ENCODE results near the gene YWHAH. TPM values are rescaled to one million over a fixed set of nuclear protein-coding genes. Genes with fewer than 3 reads are reported as not detected.

The YWHAH gene
- total RNA-seq, 1 experiment from 2014 or later: 64.2 TPM

DNA sequence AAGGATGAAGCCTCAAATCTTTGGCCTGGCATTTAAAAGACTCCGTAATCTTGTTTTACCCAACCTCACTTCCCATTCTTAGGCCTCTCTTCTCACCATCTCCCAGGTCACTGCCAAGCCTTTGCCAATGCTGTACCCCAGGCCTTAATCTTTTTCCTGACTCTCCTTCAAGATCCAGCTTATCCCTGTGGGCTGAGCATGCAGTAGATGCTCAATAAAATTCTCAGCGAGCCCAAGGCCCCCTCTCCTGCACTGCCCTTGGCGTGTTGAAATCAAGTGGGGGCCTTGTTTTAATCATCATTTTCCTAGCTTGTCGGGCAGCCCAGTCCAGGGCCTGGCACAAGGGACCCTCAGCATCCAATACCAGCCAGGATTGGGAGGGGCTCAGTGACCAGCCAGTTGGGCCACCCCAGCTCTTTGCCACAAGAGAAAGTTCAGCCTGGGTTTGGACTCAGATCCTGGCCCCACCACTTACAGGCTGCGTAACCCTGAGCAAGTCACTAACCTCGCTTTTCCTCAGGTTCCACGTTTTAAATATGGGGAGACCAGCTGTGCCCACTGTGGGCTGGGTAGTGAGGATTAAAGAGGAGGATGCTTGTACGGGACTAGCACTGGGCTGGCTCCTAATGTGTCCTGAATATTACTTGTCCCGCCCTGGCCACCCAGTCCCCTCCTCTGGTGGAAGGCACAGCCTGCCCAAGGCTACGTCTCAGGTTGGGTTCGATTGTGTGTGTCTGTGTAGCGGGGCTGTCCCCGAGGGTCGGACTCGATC, 943 bp upstream of the YWHAH start:
- Mint-ChIP-seq H3K27me3 (ENCODE audit: insufficient read depth, unreplicated experiment) (no peaks in the 10 kb centered on the region), H3K27ac (ENCODE audit: low read depth, unreplicated experiment) (peak overlapping the region; percentile 55), H3K4me3 (ENCODE audit: unreplicated experiment) (no peak overlapping the region), H3K9me3 (ENCODE audit: unreplicated experiment) (no peaks in the 10 kb centered on the region), H3K4me1 (ENCODE audit: insufficient read depth, unreplicated experiment) (peaks cover 6% of the 10 kb centered on the region), H3K36me3 (ENCODE audit: insufficient read depth, unreplicated experiment) (peaks cover 6% of the 10 kb centered on the region)
- ChIA-PET CTCF (interaction anchor here (1.3 kb wide), 1 partner anchor 25 kb away, joined by 3 read pairs; no protein-coding TSS in a partner anchor), POLR2A (interaction anchor here (0.6 to 2.0 kb wide), 5 partner anchors 10 to 313 kb away, joined by 3 to 7 read pairs (median 3); no protein-coding TSS in a partner anchor)
- intact Hi-C loops (cut with micrococcal nuclease): no loop called here
- BruUV-seq (replicated peaks): TSS peak; percentile 84
- TF ChIP-seq, protein P1, sequence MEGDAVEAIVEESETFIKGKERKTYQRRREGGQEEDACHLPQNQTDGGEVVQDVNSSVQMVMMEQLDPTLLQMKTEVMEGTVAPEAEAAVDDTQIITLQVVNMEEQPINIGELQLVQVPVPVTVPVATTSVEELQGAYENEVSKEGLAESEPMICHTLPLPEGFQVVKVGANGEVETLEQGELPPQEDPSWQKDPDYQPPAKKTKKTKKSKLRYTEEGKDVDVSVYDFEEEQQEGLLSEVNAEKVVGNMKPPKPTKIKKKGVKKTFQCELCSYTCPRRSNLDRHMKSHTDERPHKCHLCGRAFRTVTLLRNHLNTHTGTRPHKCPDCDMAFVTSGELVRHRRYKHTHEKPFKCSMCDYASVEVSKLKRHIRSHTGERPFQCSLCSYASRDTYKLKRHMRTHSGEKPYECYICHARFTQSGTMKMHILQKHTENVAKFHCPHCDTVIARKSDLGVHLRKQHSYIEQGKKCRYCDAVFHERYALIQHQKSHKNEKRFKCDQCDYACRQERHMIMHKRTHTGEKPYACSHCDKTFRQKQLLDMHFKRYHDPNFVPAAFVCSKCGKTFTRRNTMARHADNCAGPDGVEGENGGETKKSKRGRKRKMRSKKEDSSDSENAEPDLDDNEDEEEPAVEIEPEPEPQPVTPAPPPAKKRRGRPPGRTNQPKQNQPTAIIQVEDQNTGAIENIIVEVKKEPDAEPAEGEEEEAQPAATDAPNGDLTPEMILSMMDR (IDR thresholded peaks at IDR 0.05; ENCODE audit: unreplicated experiment): no peak
- DNase-seq (ENCODE audit: unreplicated experiment): no peak

DNA sequence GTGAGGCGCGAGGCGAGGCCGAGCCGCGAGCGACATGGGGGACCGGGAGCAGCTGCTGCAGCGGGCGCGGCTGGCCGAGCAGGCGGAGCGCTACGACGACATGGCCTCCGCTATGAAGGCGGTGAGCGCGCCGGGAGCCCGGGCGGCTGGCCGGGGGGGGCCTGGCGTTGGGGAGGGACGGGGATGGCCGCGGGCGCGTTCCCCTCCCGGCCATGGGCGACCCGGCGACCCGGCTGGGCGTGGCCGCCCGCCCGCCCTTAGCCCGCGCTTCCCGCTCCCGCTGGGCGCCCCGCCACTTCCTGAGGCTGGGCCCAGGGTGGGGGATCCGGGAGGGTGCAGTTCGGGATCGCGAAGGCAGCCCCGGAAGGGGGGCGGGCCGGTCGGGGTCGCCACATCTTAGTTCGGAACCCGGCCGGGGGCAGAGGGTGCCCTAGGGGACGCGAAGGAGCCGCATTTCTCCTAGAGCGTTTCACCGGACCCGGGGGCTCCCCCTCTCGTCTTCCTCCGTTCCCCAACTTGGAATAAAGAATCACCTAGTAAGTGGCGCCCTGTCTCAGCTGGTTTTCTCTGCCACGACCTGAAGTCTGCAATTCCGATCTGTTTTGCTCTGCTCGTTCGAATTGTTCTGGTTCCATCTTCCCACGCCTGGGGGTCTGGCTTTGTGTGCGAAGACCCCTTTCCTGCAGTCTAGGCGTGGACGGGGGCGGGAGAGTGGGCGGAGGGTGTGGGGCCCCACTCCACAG, 536 bp downstream of the YWHAH start:
- H3K27ac Mint-ChIP-seq (ENCODE audit: low read depth, unreplicated experiment): no peak overlapping the region
- peaks cover 14% of the 10 kb centered on the region for H3K36me3 Mint-ChIP-seq (ENCODE audit: insufficient read depth, unreplicated experiment)
- DNase-seq (ENCODE audit: unreplicated experiment): peak; percentile 27
- no peaks in the 10 kb centered on the region for H3K9me3 Mint-ChIP-seq (ENCODE audit: unreplicated experiment)
- H3K4me1 Mint-ChIP-seq (ENCODE audit: insufficient read depth, unreplicated experiment): peaks cover 6% of the 10 kb centered on the region
- intact Hi-C loops (cut with micrococcal nuclease): no loop called here
- no peak overlapping the region for H3K4me3 Mint-ChIP-seq (ENCODE audit: unreplicated experiment)
- H3K27me3 Mint-ChIP-seq (ENCODE audit: insufficient read depth, unreplicated experiment): no peaks in the 10 kb centered on the region
- ChIA-PET CTCF (interaction anchor here (0.7 to 2.2 kb wide), 5 partner anchors 26 to 280 kb away, joined by 3 to 7 read pairs (median 4); no protein-coding TSS in a partner anchor), POLR2A (interaction anchor here (0.6 to 3.5 kb wide), 13 partner anchors 8 to 297 kb away, joined by 3 to 31 read pairs (median 4); partner anchors contain the start of genes DEPDC5 and PISD)
- TF ChIP-seq, protein P1 (IDR thresholded peaks at IDR 0.05; ENCODE audit: unreplicated experiment): no peak
- no TSS peak for BruUV-seq (replicated peaks)

DNA sequence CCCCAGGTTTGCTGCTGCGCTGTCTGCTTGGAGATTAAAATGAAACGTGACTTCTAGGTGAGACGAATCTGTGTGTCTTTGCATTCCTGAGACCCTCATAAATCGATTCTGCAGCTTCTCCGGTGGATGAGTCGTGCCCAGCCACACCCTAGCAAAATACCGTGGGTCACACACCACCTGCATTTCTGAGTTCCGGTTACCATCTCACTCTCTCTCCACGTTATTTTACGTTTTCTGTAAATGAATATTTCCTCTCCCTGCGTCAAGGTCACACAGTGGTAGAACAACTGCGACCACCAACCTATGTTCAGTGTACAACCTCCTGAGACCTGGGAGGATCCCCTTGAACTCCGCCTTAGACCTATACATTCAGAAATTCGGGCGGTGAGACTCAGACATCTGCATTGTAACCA, 1.1 kb downstream of the YWHAH start:
- no peak overlapping the region for H3K27ac Mint-ChIP-seq (ENCODE audit: low read depth, unreplicated experiment)
- CTCF ChIA-PET: interaction anchor here (0.6 to 6.1 kb wide), 8 partner anchors 25 to 384 kb away, joined by 3 to 59 read pairs (median 5); no protein-coding TSS in a partner anchor

More for the DNA sequence above, 1.1 kb downstream of the YWHAH start:
- intact Hi-C loops (cut with micrococcal nuclease): no loop called here
- peak; percentile 12 for DNase-seq (ENCODE audit: unreplicated experiment)
- BruUV-seq (replicated peaks): no TSS peak
- Mint-ChIP-seq H3K36me3 (ENCODE audit: insufficient read depth, unreplicated experiment) (peaks cover 14% of the 10 kb centered on the region), H3K4me1 (ENCODE audit: insufficient read depth, unreplicated experiment) (peaks cover 10% of the 10 kb centered on the region), H3K4me3 (ENCODE audit: unreplicated experiment) (no peak overlapping the region), H3K27me3 (ENCODE audit: insufficient read depth, unreplicated experiment) (no peaks in the 10 kb centered on the region), H3K9me3 (ENCODE audit: unreplicated experiment) (no peaks in the 10 kb centered on the region)
- POLR2A ChIA-PET: interaction anchor here (0.6 to 3.5 kb wide), 17 partner anchors 8 to 530 kb away, joined by 3 to 31 read pairs (median 4); partner anchors contain the start of genes DEPDC5 and PISD
- TF ChIP-seq, protein P1 (IDR thresholded peaks at IDR 0.05; ENCODE audit: unreplicated experiment): no peak

Data from MCF 10A (cell line).